GM10266 (cell line): ENCODE data around the gene NCOR2.

ENCODE experiments used
- DNase-seq: peaks from one replicate; pipeline ENCODE4 v3.0.0; 2012; ENCODE audit errors: extremely low spot score
- TF ChIP-seq, protein P1 (sequence below): IDR thresholded peaks from 2 replicates; pipeline ENCODE4 v1.5.1; 2012; ENCODE audit warnings: mild to moderate bottlenecking, low read depth; ENCODE audit not compliant: control insufficient read depth, insufficient read depth; ENCODE audit errors: missing control alignments

NCOR2 gene

DNA sequence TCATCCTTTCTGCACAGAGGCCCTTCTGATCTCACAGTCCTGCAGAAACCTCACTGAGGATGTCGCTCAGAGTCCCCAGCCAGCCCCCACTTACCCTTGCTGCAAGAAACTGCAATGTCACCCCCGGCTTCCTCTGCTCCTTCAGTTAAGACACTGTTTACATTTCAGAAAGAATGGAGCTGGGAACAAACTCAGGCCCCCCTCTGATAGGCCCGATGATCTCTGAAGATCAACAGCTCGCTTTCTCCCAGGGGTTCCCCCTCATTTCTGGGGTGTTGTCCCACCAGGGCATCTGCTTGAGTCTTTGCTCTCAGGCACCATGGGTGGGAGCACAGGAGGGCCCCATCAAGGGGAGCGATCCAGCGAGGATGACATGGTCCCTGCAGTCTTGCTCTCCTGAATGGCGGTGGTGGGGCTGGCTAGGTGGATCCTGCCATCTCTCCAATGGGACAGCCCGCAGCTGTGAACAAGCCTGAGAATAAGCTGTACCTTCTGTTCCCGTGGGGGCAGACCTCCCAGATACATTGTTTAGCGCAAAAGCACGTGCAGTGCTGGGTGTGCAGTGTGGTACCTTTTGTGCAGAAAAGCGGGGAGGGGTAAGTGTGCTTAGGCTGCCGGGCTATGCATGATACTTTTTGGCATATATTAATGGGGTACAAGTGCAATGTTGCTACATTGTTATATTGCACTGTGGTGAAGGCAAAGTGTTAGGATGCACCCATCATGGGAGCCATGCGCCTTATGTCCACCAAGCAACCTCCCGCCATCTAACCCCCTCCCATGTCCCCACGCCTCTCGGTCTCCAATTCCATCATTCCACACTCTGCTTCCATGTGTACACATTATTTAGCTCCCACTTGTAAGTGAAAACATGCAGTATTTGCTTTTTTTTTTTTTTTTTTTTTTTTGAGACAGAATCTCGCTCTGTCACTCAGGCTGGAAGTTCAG, 6.7 kb upstream of the NCOR2 start:
- TF ChIP-seq, protein P1, sequence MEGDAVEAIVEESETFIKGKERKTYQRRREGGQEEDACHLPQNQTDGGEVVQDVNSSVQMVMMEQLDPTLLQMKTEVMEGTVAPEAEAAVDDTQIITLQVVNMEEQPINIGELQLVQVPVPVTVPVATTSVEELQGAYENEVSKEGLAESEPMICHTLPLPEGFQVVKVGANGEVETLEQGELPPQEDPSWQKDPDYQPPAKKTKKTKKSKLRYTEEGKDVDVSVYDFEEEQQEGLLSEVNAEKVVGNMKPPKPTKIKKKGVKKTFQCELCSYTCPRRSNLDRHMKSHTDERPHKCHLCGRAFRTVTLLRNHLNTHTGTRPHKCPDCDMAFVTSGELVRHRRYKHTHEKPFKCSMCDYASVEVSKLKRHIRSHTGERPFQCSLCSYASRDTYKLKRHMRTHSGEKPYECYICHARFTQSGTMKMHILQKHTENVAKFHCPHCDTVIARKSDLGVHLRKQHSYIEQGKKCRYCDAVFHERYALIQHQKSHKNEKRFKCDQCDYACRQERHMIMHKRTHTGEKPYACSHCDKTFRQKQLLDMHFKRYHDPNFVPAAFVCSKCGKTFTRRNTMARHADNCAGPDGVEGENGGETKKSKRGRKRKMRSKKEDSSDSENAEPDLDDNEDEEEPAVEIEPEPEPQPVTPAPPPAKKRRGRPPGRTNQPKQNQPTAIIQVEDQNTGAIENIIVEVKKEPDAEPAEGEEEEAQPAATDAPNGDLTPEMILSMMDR, result no peak
- no peak for DNase-seq

DNA sequence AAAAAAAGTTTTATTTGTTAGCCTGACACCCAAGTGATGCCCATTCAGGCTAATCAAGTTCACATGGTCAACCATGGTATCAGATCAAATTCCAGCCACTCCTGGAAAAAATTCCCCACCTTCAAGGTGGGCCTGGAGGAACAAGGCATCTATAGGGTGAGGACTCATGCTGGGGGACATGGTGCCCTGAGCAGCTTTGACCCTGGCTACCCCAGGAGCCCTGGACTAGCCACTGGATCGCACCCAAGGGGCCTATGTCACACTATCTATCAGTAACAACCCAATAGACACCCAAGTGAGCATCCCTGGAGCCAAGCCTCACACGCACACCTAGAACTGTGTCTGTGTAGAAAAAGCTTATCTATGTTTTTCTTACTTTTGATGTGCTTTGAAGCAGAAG, 4.1 kb upstream of the NCOR2 start:
- TF ChIP-seq, protein P1, result no peak
- DNase-seq, result no peak

DNA sequence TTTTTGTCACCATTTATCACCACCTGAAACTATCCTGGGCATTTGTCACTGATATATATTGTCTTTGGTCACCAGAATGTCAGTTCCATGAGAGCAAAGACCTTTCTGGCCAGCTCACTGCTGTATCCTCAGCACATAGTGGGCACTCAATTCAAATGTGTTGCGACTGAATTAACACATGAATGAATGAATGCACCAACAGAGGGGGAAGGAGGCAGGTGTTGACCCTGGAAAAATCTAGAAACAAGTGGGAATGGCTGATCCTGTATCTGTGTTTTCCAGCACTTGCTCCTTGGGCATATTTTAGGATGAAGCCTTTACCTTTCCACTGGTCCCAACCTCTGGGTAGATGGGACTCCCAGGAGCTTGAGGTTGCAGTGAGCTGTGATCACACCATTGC, 3.4 kb upstream of the NCOR2 start:
- TF ChIP-seq, protein P1, result no peak
- DNase-seq, result no peak

DNA sequence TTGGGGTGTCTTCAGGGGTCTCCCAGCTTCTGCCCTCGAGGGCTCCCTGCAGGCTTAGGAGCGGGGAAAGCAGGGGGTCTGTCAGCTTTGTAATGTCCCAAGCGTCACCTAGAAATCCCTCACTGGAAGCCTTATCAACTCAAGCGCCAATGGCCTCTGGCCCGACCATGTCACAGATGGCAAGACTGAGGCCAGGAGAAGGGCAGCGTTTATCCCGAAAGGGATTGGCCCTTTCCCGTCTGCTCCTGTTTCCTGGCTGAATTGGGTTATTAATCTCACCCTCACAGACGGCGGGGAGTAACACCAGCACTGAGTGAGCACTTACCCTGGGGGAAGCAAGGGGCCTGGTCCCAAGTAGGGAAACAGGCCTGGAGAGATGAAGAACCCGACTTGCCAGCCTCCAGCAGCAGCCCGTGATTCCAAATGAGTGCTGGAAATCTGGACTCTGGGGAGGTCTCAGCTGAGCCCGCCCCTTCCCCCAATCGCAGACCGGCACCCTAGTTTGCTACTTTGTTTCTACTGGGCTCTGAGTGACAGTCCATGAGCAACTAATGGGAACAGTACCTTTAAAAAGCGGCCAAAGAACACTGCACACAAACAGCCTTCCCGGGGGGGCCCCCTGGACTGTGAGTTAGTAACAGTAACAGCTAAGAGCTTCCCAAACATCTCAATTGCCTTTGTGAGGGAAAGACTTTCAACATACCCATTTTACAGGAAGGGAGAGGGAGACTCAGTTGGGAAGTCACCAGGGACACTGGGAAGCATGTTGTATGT, 2.1 kb upstream of the NCOR2 start:
- TF ChIP-seq, protein P1, result no peak
- DNase-seq, result no peak

DNA sequence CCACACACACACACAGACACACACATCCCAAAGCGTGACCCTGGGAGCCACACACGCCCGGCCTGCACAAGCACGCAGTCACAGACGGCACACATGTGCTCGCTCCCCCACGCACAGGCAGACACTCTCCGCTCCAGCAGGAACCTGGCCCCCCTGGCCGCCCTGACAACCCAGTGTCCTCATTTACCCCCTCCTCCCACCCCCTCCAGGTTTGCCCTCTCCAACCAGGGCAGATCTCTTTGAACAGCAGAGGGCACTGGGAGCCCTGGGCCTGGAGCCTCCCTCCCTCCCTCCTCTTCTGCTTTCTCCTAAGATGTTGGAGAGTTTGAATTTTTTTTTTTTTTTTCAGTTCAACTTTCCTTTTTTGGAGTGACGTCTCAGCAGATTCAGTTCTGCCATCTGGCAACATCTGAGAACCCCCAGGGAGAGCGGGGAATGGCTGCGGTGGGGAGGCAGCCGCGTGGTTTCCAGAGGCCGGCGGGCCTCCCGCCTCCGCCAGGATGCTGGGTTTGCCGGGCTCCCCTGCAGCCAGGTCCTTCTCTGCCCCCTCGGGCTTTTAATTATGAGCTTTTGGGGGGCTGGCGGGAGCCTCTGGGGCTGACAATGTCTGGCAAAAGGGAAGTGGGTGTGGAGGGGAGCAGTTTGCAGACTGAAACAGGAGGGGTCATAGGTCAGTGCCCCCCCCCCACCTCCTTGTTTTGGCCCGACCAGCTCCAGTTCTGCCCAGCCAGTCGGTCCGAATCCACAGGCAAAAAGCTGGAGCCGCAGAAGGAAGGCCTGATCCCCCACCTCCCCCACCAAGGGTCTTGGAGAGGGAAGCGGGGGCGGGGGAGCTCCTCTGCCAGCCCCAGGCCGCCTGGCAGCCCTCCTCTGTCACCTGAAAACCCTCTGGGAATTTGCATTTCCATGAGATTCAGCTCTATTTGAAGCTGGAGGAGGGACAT, 1.3 kb upstream of the NCOR2 start:
- peak; percentile 80 for DNase-seq
- TF ChIP-seq, protein P1, result peak; percentile 31

DNA sequence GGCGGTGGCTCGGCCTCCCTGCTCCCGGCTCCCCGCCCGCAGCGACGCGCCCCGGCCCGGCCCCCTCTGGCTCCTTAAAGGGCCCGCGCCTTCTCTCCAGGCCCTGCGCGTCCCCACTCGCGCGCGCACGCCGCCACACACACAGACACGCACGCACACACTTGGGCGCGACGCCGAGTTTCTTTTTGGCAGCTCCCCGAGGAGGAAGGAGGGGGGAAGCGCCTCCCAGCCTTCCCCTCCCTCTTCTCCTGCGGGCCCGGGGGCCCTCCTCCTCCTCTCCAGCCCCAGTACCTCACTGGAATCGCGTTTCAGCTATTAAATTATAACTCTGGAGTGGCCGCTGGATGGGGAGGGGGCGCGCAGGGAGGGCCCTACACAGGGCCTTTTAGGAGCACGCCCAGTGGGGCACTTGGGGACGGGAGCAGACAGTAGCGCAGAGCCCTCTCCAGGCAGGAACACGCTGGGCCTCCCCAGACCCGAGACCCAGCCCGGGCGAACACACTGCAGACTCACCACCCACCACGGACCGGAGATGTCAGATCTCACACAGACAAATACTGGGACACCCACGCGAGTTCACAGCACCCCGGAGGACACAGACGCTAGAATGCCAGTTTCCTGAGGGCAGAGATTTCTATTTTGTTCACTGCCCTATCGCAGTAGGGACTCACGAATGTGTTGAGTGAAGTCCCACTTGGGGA, 411 bp upstream of the NCOR2 start:
- TF ChIP-seq, protein P1, result peak; percentile 34
- DNase-seq, result peak; percentile 95
